ENCODE results near the gene POU2F1.
A peak's percentile ranks its signal among the peaks of the same experiment; 100 is the strongest.

The POU2F1 gene

DNA sequence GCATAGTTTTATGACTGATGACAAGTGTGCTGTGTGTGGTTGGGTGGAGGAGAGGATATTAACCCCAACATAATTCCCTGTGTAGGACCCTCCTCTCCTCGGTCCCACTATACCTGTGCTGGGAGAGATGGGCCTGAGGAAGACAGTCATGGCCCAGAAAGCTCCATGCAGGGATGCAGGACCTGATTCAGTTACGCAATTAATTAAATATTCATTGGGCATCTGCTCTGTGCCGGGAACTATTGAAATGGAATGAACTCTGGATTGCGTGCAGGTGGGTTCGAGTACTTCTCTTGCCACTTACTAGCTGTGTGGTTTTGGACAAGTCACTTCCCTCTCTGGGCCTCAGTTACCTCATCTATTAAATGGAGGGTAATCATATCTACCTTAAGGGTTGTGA is 223.1 kb downstream of the POU2F1 start:
- in situ Hi-C loops (cut with MboI; ENCODE audit: low sequenced_read_pairs, unreplicated experiment): loop anchor here (10.0 to 25.0 kb wide), 3 partner anchors 179 to 531 kb away; no protein-coding TSS in a partner anchor
- TF ChIP-seq, protein P1, sequence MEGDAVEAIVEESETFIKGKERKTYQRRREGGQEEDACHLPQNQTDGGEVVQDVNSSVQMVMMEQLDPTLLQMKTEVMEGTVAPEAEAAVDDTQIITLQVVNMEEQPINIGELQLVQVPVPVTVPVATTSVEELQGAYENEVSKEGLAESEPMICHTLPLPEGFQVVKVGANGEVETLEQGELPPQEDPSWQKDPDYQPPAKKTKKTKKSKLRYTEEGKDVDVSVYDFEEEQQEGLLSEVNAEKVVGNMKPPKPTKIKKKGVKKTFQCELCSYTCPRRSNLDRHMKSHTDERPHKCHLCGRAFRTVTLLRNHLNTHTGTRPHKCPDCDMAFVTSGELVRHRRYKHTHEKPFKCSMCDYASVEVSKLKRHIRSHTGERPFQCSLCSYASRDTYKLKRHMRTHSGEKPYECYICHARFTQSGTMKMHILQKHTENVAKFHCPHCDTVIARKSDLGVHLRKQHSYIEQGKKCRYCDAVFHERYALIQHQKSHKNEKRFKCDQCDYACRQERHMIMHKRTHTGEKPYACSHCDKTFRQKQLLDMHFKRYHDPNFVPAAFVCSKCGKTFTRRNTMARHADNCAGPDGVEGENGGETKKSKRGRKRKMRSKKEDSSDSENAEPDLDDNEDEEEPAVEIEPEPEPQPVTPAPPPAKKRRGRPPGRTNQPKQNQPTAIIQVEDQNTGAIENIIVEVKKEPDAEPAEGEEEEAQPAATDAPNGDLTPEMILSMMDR (IDR thresholded peaks at IDR 0.05; ENCODE audit: borderline replicate concordance, control extremely low read depth, extremely low read depth, insufficient read depth, missing control alignments): no peak
- no peak for DNase-seq (ENCODE audit: low spot score)

DNA sequence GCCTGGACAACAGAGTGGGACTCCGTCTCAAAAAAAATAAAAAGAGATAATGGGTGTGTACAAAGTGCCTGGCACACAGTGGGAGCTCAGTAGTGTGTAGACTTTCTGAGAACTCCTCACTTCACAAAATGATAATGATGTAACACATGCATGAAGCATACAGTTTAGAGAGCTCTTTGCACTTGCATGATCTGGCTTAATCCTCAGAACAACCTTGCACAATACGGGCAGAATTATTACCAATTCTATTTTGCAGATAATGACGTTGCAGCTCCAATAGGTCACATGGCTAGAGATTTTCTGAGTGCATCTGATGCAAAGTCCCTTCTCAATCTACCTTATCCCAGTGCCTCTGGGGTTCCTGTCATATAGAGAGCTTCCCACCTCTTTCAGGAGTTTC is 226.3 kb downstream of the POU2F1 start:
- DNase-seq (ENCODE audit: low spot score): no peak
- in situ Hi-C loops (cut with MboI; ENCODE audit: low sequenced_read_pairs, unreplicated experiment): loop anchor here (10.0 to 25.0 kb wide), 3 partner anchors 182 to 535 kb away; no protein-coding TSS in a partner anchor
- TF ChIP-seq, protein P1 (IDR thresholded peaks at IDR 0.05; ENCODE audit: borderline replicate concordance, control extremely low read depth, extremely low read depth, insufficient read depth, missing control alignments): no peak

GRCh38 chr1:167447521-167448136 is 226.9 kb downstream of the POU2F1 start:
- in situ Hi-C loops (cut with MboI; ENCODE audit: low sequenced_read_pairs, unreplicated experiment): loop anchor here (10.0 to 25.0 kb wide), 3 partner anchors 183 to 535 kb away; no protein-coding TSS in a partner anchor
- TF ChIP-seq, protein P1 (IDR thresholded peaks at IDR 0.05; ENCODE audit: borderline replicate concordance, control extremely low read depth, extremely low read depth, insufficient read depth, missing control alignments): no peak
- peak; percentile 47 for DNase-seq (ENCODE audit: low spot score)

DNA sequence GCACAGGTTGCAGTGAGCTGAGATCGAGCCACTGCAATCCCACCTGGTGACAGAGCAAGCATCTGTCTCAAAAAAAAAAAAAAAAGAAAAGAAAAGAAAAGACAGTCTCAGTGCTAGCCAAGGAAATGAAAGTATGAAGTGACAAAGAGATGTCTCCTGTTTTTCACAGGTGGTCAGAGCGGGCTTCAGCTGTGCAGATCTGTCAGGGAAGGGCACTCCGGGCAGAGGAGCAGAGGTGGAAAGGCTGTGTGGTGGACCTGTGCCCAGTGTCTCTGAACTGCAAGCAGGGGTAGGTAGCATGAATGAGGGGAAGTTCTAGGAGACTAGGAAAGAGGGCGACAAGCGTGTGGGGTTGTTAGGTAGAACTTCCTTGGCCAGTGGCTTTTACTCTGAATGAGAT is 230.2 kb downstream of the POU2F1 start:
- in situ Hi-C loops (cut with MboI; ENCODE audit: low sequenced_read_pairs, unreplicated experiment): no loop called here
- no peak for DNase-seq (ENCODE audit: low spot score)
- TF ChIP-seq, protein P1 (IDR thresholded peaks at IDR 0.05; ENCODE audit: borderline replicate concordance, control extremely low read depth, extremely low read depth, insufficient read depth, missing control alignments): no peak

GRCh38 chr1:167452483-167452882 is 231.8 kb downstream of the POU2F1 start:
- TF ChIP-seq, protein P1 (IDR thresholded peaks at IDR 0.05; ENCODE audit: borderline replicate concordance, control extremely low read depth, extremely low read depth, insufficient read depth, missing control alignments): no peak
- in situ Hi-C loops (cut with MboI; ENCODE audit: low sequenced_read_pairs, unreplicated experiment): no loop called here
- DNase-seq (ENCODE audit: low spot score): no peak

- TF ChIP-seq, protein P1 (IDR thresholded peaks at IDR 0.05; ENCODE audit: borderline replicate concordance, control extremely low read depth, extremely low read depth, insufficient read depth, missing control alignments): no peak
- DNase-seq (ENCODE audit: low spot score): no peak
- in situ Hi-C loops (cut with MboI; ENCODE audit: low sequenced_read_pairs, unreplicated experiment): no loop called here
These were observed 232.4 kb downstream of the POU2F1 start for GRCh38 chr1:167453123-167453522.
